ENCODE results near the gene LMLN. TPM values are rescaled to one million over a fixed set of nuclear protein-coding genes. Genes with fewer than 3 reads are reported as not detected.
"Not testable (repeated sequence)": the region's sequence is repeated elsewhere in the genome, so short reads cannot be mapped to it uniquely, and the experiment has no call there.

The LMLN gene
- total and polyA plus RNA-seq, 8 donors: 0.15 to 13.8 (median 2.0) TPM

GRCh38 chr3:197955892-197956477 lies 4.0 kb upstream of the LMLN start:
- Histone ChIP-seq H3K27me3 (no peaks in the 10 kb centered on the region), H3K4me1 (peaks cover 47 to 81% (median 68%) of the 10 kb centered on the region in 4 donors), H3K9me3 (no peaks in the 10 kb centered on the region), H3K36me3 (peaks cover 50 to 61% (median 60%) of the 10 kb centered on the region in 4 donors), H3K27ac (no peak overlapping the region), H3K4me3 (no peak overlapping the region)
- intact Hi-C loops (cut with DNase I; ENCODE audit: low total_unique reads): no loop called here
- DNase-seq: no peak
- TF ChIP-seq POLR2A (IDR thresholded peaks at IDR 0.05): no peak
- no peak for TF ChIP-seq POLR2AphosphoS5 (IDR thresholded peaks at IDR 0.05)
- TF ChIP-seq EP300 (IDR thresholded peaks at IDR 0.05): no peak
- TF ChIP-seq CTCF (IDR thresholded peaks at IDR 0.05): no peak
- 87 to 98% (median 93%) methylated on average over 4 of the region's 4 CpGs for WGBS, 5 donors

DNA sequence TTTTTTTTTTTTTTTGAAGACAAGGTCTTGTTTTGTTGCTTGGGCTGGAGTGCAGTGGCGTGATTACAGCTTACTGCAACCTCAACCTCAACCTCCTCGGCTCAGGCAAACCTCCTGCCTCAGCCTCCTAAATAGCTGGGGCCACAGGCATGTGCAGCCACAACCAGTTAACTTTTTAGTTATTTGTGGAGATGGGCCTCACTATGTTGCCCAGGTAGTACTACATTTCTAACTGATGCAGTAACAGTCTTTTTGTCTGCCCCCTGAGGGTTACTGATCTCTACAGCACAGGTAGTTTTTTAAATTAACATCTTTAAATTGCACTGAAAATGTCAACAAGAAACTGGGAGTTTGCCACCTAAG lies 3.4 kb upstream of the LMLN start:
- Histone ChIP-seq H3K36me3 (peaks cover 49 to 56% (median 54%) of the 10 kb centered on the region in 4 donors), H3K9me3 (no peaks in the 10 kb centered on the region), H3K27ac (peak overlapping the region in 4 of 5 donors; percentile 67 to 89 (median 86)), H3K4me3 (no peak overlapping the region), H3K4me1 (peaks cover 42 to 81% (median 67%) of the 10 kb centered on the region in 4 donors), H3K27me3 (no peaks in the 10 kb centered on the region)
- no peak for DNase-seq
- intact Hi-C loops (cut with DNase I; ENCODE audit: low total_unique reads): no loop called here
- 86 to 100% (median 89%) methylated on average over 2 of the region's 2 CpGs for WGBS, 5 donors
- no peak for TF ChIP-seq POLR2A (IDR thresholded peaks at IDR 0.05)
- no peak for TF ChIP-seq EP300 (IDR thresholded peaks at IDR 0.05)
- TF ChIP-seq CTCF (IDR thresholded peaks at IDR 0.05): no peak
- TF ChIP-seq POLR2AphosphoS5 (IDR thresholded peaks at IDR 0.05): no peak

DNA sequence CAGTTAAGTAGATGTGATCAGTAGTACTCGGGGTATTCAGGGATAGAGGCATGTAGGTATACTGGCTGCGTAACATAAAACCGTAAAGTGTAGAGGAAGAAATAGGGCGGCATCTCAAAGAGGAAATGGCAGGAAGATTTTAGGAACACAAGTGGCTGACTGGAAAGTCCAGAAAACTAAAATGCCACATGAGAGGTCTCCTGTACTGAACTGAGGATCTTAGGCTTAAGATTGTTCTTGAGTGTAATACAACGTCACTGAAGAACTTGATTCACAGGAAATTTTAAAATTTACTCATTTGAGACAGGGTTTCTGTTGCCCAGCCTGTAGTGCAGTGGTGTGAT lies 2.3 kb upstream of the LMLN start:
- no peak for TF ChIP-seq POLR2A (IDR thresholded peaks at IDR 0.05)
- TF ChIP-seq POLR2AphosphoS5 (IDR thresholded peaks at IDR 0.05): peak in 1 of 3 donors; percentile 1
- TF ChIP-seq CTCF (IDR thresholded peaks at IDR 0.05): no peak
- no peaks in the 10 kb centered on the region for H3K27me3 ChIP-seq
- H3K27ac ChIP-seq: peak overlapping the region; percentile 67 to 89 (median 86)
- H3K4me1 ChIP-seq: peaks cover 33 to 72% (median 57%) of the 10 kb centered on the region in 4 donors
- no peak for DNase-seq
- WGBS, 5 donors: 64 to 86% (median 68%) methylated on average over 5 of the region's 5 CpGs
- no peaks in the 10 kb centered on the region for H3K9me3 ChIP-seq
- no peak overlapping the region for H3K4me3 ChIP-seq
- peaks cover 39 to 44% (median 43%) of the 10 kb centered on the region in 4 donors for H3K36me3 ChIP-seq
- intact Hi-C loops (cut with DNase I; ENCODE audit: low total_unique reads): no loop called here

- Histone ChIP-seq H3K4me1 (peaks cover 27 to 67% (median 51%) of the 10 kb centered on the region in 4 donors), H3K9me3 (no peaks in the 10 kb centered on the region), H3K36me3 (peaks cover 33 to 39% (median 37%) of the 10 kb centered on the region in 4 donors), H3K27me3 (no peaks in the 10 kb centered on the region), H3K27ac (peak overlapping the region in 4 of 5 donors; percentile 67 to 89 (median 86)), H3K4me3 (no peak overlapping the region)
- no peak for DNase-seq
- WGBS, 5 donors: 89 to 96% (median 93%) methylated on average over 4 of the region's 4 CpGs
- intact Hi-C loops (cut with DNase I; ENCODE audit: low total_unique reads): no loop called here
- TF ChIP-seq POLR2AphosphoS5 (IDR thresholded peaks at IDR 0.05): no peak
- TF ChIP-seq EP300 (IDR thresholded peaks at IDR 0.05): no peak
- no peak for TF ChIP-seq POLR2A (IDR thresholded peaks at IDR 0.05)
- TF ChIP-seq CTCF (IDR thresholded peaks at IDR 0.05): no peak
Observed at GRCh38 chr3:197958346-197958745, 1.7 kb upstream of the LMLN start.

DNA sequence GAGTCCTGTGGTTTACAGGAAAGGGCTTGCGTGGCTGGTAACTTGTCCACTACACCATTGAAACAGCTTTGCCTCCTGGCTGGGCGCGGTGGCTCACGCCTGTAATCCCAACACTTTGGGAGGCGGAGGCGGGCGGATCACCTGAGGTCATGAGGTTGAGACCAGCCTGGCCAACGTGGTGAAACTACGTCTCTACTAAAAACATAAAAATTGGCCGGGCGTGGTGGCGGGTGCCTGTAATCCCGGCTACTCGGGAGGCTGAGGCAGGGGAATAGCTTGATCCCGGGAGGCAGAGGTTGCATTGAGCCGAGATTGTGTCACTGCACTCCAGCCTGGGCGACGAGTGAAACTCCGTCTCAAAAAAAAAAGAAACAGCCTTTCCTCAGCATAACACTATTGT lies 1.2 kb upstream of the LMLN start:
- H3K9me3 ChIP-seq; DNase-seq; H3K27me3 ChIP-seq; intact Hi-C loops (cut with DNase I; ENCODE audit: low total_unique reads): not testable (repeated sequence)
- Histone ChIP-seq H3K27ac (peak overlapping the region in 4 of 5 donors; percentile 81 to 86 (median 85)), H3K36me3 (peaks cover 28 to 34% (median 32%) of the 10 kb centered on the region in 4 donors), H3K4me3 (peak overlapping the region in 1 of 4 donors; percentile 92), H3K4me1 (peaks cover 24 to 62% (median 47%) of the 10 kb centered on the region in 4 donors)
- 91 to 94% (median 93%) methylated on average over 19 of the region's 19 CpGs for WGBS, 5 donors
